GM12878 (cell line): ENCODE data around the gene SLC6A12. TPM values are rescaled to one million over a fixed set of nuclear protein-coding genes. Genes with fewer than 3 reads are reported as not detected.

ENCODE experiments used
- ATAC-seq: fragments of 200-7000 bp; cut with Tn5 transposase; 3 replicates; pipeline ENCODE4 v1.9.1; 2020; ENCODE audit warnings: mild to moderate bottlenecking, moderate library complexity
- BruUV-seq: library from RNA; stranded (reverse); fragments of 400-500 nt; replicated peaks from 2 replicates; lab custom pipeline; 2021; lab: Mats Ljungman, UMichigan
- CTCF ChIA-PET: fragments of 300-600 bp; sonication (Branson Sonifier 250); formaldehyde crosslinking; extraction: SDS; loops from one replicate; lab custom pipeline; 2021; ENCODE audit warnings: inconsistent platforms; lab: Yijun Ruan, JAX
- POLR2A ChIA-PET: fragments of 350-600 bp; formaldehyde crosslinking; extraction: SDS; loops from one replicate; lab custom pipeline; 2021; ENCODE audit warnings: inconsistent platforms; lab: Charles Lee
- RAD21 ChIA-PET: fragments of 300-600 bp; sonication (Branson Sonifier 250); formaldehyde crosslinking; loops from one replicate; lab custom pipeline; 2023; ENCODE audit warnings: antibody characterized with exemption; ENCODE audit not compliant: unreplicated experiment; lab: Charles Lee
- SMC1A ChIA-PET: fragments of 300-600 bp; sonication (Branson Sonifier 250); formaldehyde crosslinking; loops from one replicate; lab custom pipeline; 2023; ENCODE audit not compliant: unreplicated experiment, uncharacterized antibody; lab: Charles Lee
- DNase-seq: peaks from one replicate; pipeline ENCODE4 v3.0.0-alpha.2; 2011; ENCODE audit warnings: low read depth, low spot score
- FAIRE-seq: peaks from 3 replicates; lab custom pipeline; 2011; peaks lifted over from hg19 to GRCh38; lab: Jason Lieb, UNC
- H2AFZ ChIP-seq: 2 replicates; pipeline ENCODE4 v1.6.0; 2011; ENCODE audit warnings: low read depth, low read length, control low read depth; ENCODE audit not compliant: control insufficient read depth
- H3K27ac ChIP-seq: 2 replicates; pipeline ENCODE4 v1.5.1; 2011; ENCODE audit warnings: control low read depth; ENCODE audit not compliant: control insufficient read depth, insufficient read depth
- H3K27me3 ChIP-seq, 2 experiments: replicated peaks in 1 of 2; 2 replicates each; pipeline versions ENCODE4 v1.6.0 to v1.6.1; 2011; ENCODE audit warnings: low read length in 1 of 2; ENCODE audit not compliant: control insufficient read depth in 2 of 2, insufficient read depth in 2 of 2
- H3K36me3 ChIP-seq, 2 experiments: 2 replicates each; pipeline ENCODE4 v1.5.1; 2011; ENCODE audit warnings: low read length in 1 of 2; ENCODE audit not compliant: control insufficient read depth in 2 of 2, insufficient read depth in 2 of 2
- H3K4me1 ChIP-seq: 2 replicates; pipeline ENCODE4 v1.6.1; 2011; ENCODE audit warnings: mild to moderate bottlenecking, low read length, moderate library complexity, mixed read lengths; ENCODE audit not compliant: control insufficient read depth, insufficient read depth
- H3K4me2 ChIP-seq: 2 replicates; pipeline ENCODE4 v1.6.0; 2011; ENCODE audit warnings: control low read depth; ENCODE audit not compliant: control insufficient read depth, insufficient read depth
- H3K4me3 ChIP-seq: fragments of 200-600 bp; sonication (generic); 2 replicates; pipeline ENCODE4 v1.5.1; 2016
- H3K79me2 ChIP-seq: 2 replicates; pipeline ENCODE4 v1.6.0; 2011; ENCODE audit warnings: low read length; ENCODE audit not compliant: control insufficient read depth, insufficient read depth
- H3K9ac ChIP-seq: 2 replicates; pipeline ENCODE4 v1.8.0; 2011; ENCODE audit warnings: low read length, control low read depth, mixed read lengths; ENCODE audit not compliant: control insufficient read depth, insufficient read depth
- H3K9me3 ChIP-seq: replicated peaks from 3 replicates; pipeline ENCODE4 v1.5.1; 2011; ENCODE audit warnings: mild to moderate bottlenecking, low read length; ENCODE audit not compliant: control insufficient read depth, insufficient read depth
- H4K20me1 ChIP-seq: 2 replicates; pipeline ENCODE4 v1.6.0; 2011; ENCODE audit not compliant: control insufficient read depth, insufficient read depth
- DPF2 ChIP-seq: fragments of 450-650 bp; IDR thresholded peaks from 2 replicates; pipeline ENCODE4 v1.6.1; 2017; ENCODE audit warnings: mild to moderate bottlenecking
- ESRRA ChIP-seq: IDR thresholded peaks from 2 replicates; pipeline ENCODE4 v1.6.1; 2012; ENCODE audit warnings: mild to moderate bottlenecking, low read length, improper control_type of control experiment
- NR2C2 ChIP-seq: IDR thresholded peaks from 2 replicates; pipeline ENCODE4 v1.6.1; 2011; ENCODE audit warnings: borderline replicate concordance, low read depth; ENCODE audit not compliant: control insufficient read depth, insufficient read length
- RELA ChIP-seq: fragments of 450-650 bp; IDR thresholded peaks from 2 replicates; pipeline ENCODE4 v1.8.0; 2014; ENCODE audit warnings: borderline replicate concordance; ENCODE audit not compliant: partially characterized antibody
- REST ChIP-seq: IDR thresholded peaks from 2 replicates; pipeline ENCODE4 v1.6.1; 2012; ENCODE audit warnings: mild to moderate bottlenecking, low read depth, low read length
- ZBTB4 ChIP-seq: fragments of 450-650 bp; formaldehyde crosslinking; IDR thresholded peaks from 2 replicates; pipeline ENCODE4 v1.4.0; 2022; ENCODE audit warnings: mild to moderate bottlenecking, moderate library complexity
- ZNF207 ChIP-seq: fragments of 450-650 bp; IDR thresholded peaks from 2 replicates; pipeline ENCODE4 v1.6.1; 2014; ENCODE audit warnings: antibody characterized with exemption, mild to moderate bottlenecking, borderline replicate concordance
- ZSCAN29 ChIP-seq: fragments of 450-650 bp; IDR thresholded peaks from 2 replicates; pipeline ENCODE4 v1.6.1; 2017; ENCODE audit warnings: mild to moderate bottlenecking, moderate library complexity
- WGBS: methylation state at CpG from one replicate; pipeline ENCODE4 v1.1.6; 2016; ENCODE audit warnings: low lambda C conversion rate; ENCODE audit not compliant: insufficient replicate concordance, insufficient coverage; ENCODE audit errors: missing lambda C conversion rate; 5-methylcytosine and 5-hydroxymethylcytosine counted together
- in situ Hi-C: fragments of 300-500 bp; cut with MboI; formaldehyde crosslinking; loops from 9 replicates; pipeline ENCODE4 v1.14.3; 2018; ENCODE audit warnings: mixed read lengths
- intact Hi-C: fragments of 100-400 bp; cut with micrococcal nuclease; formaldehyde crosslinking; loops from one replicate; pipeline ENCODE4 v1.14.2; 2022; ENCODE audit not compliant: unreplicated experiment
- polyA plus RNA-seq, 11 experiments: library from polyadenylated mRNA; depleted of rRNA in 4 of 11; unstranded in 6 of 11; stranded (reverse) in 5 of 11; fragments of >200 nt; fragmentation: Nextera tagmentation in 4 of 11; fragmentation: Illumina TruSeq in 1 of 11; extraction: Ambion mirVana in 4 of 11; extraction: Trizol in 1 of 11; gene quantifications; 1 replicate in 1 of 11; 2 replicates in 10 of 11; pipeline versions ENCODE4 v1.2.1 to v1.2.3, GENCODE V29; 2011 to 2016; ENCODE audit warnings: inconsistent platforms in 2 of 11, missing spikeins in 2 of 11, low read depth in 1 of 11
- total RNA-seq, 4 experiments: library from RNA; depleted of rRNA in 3 of 4; stranded (reverse); fragments of >200 nt in 3 of 4; fragmentation: Illumina TruSeq in 1 of 4; extraction: Trizol in 1 of 4; gene quantifications; 2 replicates each; pipeline versions ENCODE4 v1.2.1 to v1.2.3, GENCODE V29; 2013 to 2021
- TF ChIP-seq, protein P1 (sequence below): fragments of 450-650 bp; IDR thresholded peaks from 2 replicates; pipeline ENCODE4 v1.6.1; 2018; ENCODE audit warnings: mild to moderate bottlenecking, low read depth, moderate library complexity; ENCODE audit not compliant: partially characterized antibody
- TF ChIP-seq, protein P2 (sequence below): fragments of 450-650 bp; IDR thresholded peaks from 2 replicates; pipeline ENCODE4 v1.6.1; 2017; ENCODE audit warnings: borderline replicate concordance
- TF ChIP-seq, protein P3 (sequence below): fragments of 450-650 bp; IDR thresholded peaks from 2 replicates; pipeline ENCODE4 v1.6.1; 2016; ENCODE audit warnings: mild to moderate bottlenecking

SLC6A12 gene
- total and polyA plus RNA-seq, 10 of the 15 experiments (the other 5 are each of a cell fraction or from before 2014, with no cell fraction given), result 0.06 to 0.11 (median 0.07) TPM; not detected in 7

DNA sequence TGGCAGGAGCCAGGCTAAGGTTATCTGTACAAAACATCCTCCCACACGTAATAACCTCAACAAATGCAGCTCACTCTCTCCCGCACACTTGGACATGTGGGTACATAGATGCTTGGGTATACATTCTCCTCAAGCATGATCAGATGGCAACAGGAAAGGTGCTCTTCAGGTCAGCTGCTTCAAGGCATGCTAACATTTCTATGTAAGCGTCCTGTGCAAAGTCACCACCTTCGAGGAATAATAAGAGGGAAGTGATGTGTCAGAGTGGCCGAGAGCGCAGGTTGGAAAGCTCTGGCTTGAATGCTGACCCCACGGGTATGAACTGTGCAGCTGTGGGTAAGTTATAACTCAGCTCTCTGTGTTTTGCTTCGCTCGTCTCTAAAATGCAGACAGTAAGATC lies 24.2 kb upstream of the SLC6A12 start:
- Histone ChIP-seq H4K20me1 (no peaks in the 10 kb centered on the region), H3K4me1 (no peaks in the 10 kb centered on the region), H3K4me3 (no peak overlapping the region), H3K9ac (no peak overlapping the region), H3K9me3 (peaks cover 6% of the 10 kb centered on the region; the same call in 2 of the 3 replicates), H3K36me3 (no peaks in the 10 kb centered on the region), H3K4me2 (no peak overlapping the region), H3K27me3 (no peaks in the 10 kb centered on the region), H2AFZ (no peak overlapping the region), H3K27ac (no peak overlapping the region), H3K79me2 (no peaks in the 10 kb centered on the region)
- no TSS peak for BruUV-seq
- 70% methylated on average over 9 of the region's 9 CpGs for WGBS
- ChIA-PET POLR2A (no interaction called here), SMC1A (no interaction called here), CTCF (no interaction called here), RAD21 (no interaction called here)
- ATAC-seq (no peak), FAIRE-seq (no peak), DNase-seq (no peak)
- intact Hi-C loops (no loop called here), in situ Hi-C loops (no loop called here)
- TF ChIP-seq ESRRA (no peak), ZNF207 (no peak), ZSCAN29 (no peak), REST (no peak), NR2C2 (no peak), RELA (no peak), DPF2 (no peak), ZBTB4 (no peak)
- TF ChIP-seq, protein P1, sequence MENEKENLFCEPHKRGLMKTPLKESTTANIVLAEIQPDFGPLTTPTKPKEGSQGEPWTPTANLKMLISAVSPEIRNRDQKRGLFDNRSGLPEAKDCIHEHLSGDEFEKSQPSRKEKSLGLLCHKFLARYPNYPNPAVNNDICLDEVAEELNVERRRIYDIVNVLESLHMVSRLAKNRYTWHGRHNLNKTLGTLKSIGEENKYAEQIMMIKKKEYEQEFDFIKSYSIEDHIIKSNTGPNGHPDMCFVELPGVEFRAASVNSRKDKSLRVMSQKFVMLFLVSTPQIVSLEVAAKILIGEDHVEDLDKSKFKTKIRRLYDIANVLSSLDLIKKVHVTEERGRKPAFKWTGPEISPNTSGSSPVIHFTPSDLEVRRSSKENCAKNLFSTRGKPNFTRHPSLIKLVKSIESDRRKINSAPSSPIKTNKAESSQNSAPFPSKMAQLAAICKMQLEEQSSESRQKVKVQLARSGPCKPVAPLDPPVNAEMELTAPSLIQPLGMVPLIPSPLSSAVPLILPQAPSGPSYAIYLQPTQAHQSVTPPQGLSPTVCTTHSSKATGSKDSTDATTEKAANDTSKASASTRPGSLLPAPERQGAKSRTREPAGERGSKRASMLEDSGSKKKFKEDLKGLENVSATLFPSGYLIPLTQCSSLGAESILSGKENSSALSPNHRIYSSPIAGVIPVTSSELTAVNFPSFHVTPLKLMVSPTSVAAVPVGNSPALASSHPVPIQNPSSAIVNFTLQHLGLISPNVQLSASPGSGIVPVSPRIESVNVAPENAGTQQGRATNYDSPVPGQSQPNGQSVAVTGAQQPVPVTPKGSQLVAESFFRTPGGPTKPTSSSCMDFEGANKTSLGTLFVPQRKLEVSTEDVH, result no peak
- TF ChIP-seq, protein P2, sequence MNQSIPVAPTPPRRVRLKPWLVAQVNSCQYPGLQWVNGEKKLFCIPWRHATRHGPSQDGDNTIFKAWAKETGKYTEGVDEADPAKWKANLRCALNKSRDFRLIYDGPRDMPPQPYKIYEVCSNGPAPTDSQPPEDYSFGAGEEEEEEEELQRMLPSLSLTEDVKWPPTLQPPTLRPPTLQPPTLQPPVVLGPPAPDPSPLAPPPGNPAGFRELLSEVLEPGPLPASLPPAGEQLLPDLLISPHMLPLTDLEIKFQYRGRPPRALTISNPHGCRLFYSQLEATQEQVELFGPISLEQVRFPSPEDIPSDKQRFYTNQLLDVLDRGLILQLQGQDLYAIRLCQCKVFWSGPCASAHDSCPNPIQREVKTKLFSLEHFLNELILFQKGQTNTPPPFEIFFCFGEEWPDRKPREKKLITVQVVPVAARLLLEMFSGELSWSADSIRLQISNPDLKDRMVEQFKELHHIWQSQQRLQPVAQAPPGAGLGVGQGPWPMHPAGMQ, result no peak
- TF ChIP-seq, protein P3, sequence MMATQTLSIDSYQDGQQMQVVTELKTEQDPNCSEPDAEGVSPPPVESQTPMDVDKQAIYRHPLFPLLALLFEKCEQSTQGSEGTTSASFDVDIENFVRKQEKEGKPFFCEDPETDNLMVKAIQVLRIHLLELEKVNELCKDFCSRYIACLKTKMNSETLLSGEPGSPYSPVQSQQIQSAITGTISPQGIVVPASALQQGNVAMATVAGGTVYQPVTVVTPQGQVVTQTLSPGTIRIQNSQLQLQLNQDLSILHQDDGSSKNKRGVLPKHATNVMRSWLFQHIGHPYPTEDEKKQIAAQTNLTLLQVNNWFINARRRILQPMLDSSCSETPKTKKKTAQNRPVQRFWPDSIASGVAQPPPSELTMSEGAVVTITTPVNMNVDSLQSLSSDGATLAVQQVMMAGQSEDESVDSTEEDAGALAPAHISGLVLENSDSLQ, result no peak
